OCI-LY3 (cell line): Measurements from ENCODE around the gene MYH16.

Experiments used
- EZH2phosphoT487 ChIP-seq: fragments of 200-600 bp; shearing (Covaris generic); IDR thresholded peaks from 2 replicates; pipeline ENCODE4 v1.6.1; 2018; ENCODE audit warnings: antibody characterized with exemption, mixed run types, low read depth
- TF ChIP-seq, protein P1 (sequence below): fragments of 200-600, 300-600 bp; sonication (generic); IDR thresholded peaks from 2 replicates; pipeline ENCODE4 v1.5.1; 2014; ENCODE audit warnings: antibody characterized with exemption, low read length, low read depth

- TF ChIP-seq, protein P1, sequence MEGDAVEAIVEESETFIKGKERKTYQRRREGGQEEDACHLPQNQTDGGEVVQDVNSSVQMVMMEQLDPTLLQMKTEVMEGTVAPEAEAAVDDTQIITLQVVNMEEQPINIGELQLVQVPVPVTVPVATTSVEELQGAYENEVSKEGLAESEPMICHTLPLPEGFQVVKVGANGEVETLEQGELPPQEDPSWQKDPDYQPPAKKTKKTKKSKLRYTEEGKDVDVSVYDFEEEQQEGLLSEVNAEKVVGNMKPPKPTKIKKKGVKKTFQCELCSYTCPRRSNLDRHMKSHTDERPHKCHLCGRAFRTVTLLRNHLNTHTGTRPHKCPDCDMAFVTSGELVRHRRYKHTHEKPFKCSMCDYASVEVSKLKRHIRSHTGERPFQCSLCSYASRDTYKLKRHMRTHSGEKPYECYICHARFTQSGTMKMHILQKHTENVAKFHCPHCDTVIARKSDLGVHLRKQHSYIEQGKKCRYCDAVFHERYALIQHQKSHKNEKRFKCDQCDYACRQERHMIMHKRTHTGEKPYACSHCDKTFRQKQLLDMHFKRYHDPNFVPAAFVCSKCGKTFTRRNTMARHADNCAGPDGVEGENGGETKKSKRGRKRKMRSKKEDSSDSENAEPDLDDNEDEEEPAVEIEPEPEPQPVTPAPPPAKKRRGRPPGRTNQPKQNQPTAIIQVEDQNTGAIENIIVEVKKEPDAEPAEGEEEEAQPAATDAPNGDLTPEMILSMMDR, result no peak
- TF ChIP-seq EZH2phosphoT487, result no peak
Observed at GRCh38 chr7:99325592-99326407, 53.2 kb downstream of the MYH16 start, which contains the start of gene ARPC1A.
